ENCODE measurements around the gene ZCCHC14.

- no peak for TF ChIP-seq CTCF (IDR thresholded peaks at IDR 0.05)
- TF ChIP-seq POLR2A (IDR thresholded peaks at IDR 0.05), result no peak
Observed at GRCh38 chr16:87492291-87492630, 563 bp downstream of the ZCCHC14 start.
